ENCODE data around the gene HDAC8. TPM values are rescaled to one million over a fixed set of nuclear protein-coding genes. Genes with fewer than 3 reads are reported as not detected.

Gene HDAC8
- total and polyA plus RNA-seq, 2 donors (not counting 1 experiment from before 2014, with no cell fraction given), result 13.3 to 41.9 TPM

DNA sequence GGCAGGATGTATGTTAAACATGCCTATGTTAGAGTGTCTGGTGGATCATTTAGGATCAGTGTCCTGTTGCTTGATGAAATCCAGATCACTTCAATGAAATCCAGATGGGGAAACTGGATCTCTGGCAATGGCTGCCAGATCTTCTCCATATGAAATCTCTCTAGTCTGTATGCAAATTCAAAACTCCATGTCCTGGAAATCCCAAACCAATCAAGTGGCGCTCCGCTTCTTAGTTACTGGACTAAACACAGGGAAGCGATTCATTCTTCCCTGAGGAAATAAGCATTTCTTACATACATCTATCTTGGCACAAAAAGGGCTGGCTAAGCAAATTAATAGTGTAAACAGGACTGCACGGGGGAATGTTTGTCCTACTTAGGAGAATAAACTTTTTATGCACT is 94.9 kb downstream of the HDAC8 start:
- Histone ChIP-seq H3K27ac (ENCODE audit: low read length in 2 of 2) (no peak overlapping the region), H3K9ac (ENCODE audit: low read length) (no peak overlapping the region), H3K4me2 (replicated peaks; ENCODE audit: low read depth, low read length, poor library complexity, severe bottlenecking) (no peak overlapping the region), H3K9me3 (ENCODE audit: control extremely low read depth in 1 of 3, control insufficient read depth in 2 of 3, insufficient read depth in 1 of 3, low read length in 2 of 3) (no peaks in the 10 kb centered on the region), H3K4me1 (ENCODE audit: control insufficient read depth in 2 of 2, insufficient read depth in 2 of 2, low read length in 2 of 2) (no peaks in the 10 kb centered on the region), H2AFZ (ENCODE audit: insufficient read depth, low read depth, low read length, poor library complexity, severe bottlenecking) (no peak overlapping the region), H4K20me1 (ENCODE audit: control insufficient read depth, insufficient read depth, low read length, poor library complexity, severe bottlenecking) (no peaks in the 10 kb centered on the region), H3K4me3 (ENCODE audit: control extremely low read depth in 1 of 5, extremely low read depth in 1 of 5, insufficient read depth in 1 of 5, low read depth in 2 of 5, low read length in 4 of 5) (no peak overlapping the region), H3K27me3 (replicated peaks in 1 of 4; ENCODE audit: control extremely low read depth in 1 of 4, control insufficient read depth in 3 of 4, insufficient read depth in 4 of 4, low read length in 3 of 4) (no peaks in the 10 kb centered on the region), H3K79me2 (ENCODE audit: control insufficient read depth, insufficient read depth, low read length) (no peaks in the 10 kb centered on the region), H3K36me3 (replicated peaks in 1 of 2; ENCODE audit: control extremely low read depth in 1 of 2, control insufficient read depth in 1 of 2, extremely low read depth in 1 of 2, insufficient read depth in 2 of 2, low read length in 1 of 2) (peaks cover 0 to 2% of the 10 kb centered on the region in 2 experiments)
- Mint-ChIP-seq H3K27ac (no peak overlapping the region), H3K27me3 (no peaks in the 10 kb centered on the region), H3K4me3 (no peak overlapping the region), H3K4me1 (no peaks in the 10 kb centered on the region), H3K9me3 (ENCODE audit: insufficient read depth) (no peaks in the 10 kb centered on the region)
- ChIA-PET CTCF (no interaction called here), POLR2A (no interaction called here)
- no CpG with 5 or more reads among the region's 4 CpGs for WGBS (ENCODE audit: insufficient coverage)
- ATAC-seq (ENCODE audit: low read depth) (no peak), DNase-seq (no peak)
- TF ChIP-seq CTCF (IDR thresholded peaks at IDR 0.05) (no peak), EZH2 (IDR thresholded peaks at IDR 0.05; ENCODE audit: borderline replicate concordance, insufficient read depth, low read depth, low read length, poor library complexity, severe bottlenecking) (no peak)
- intact Hi-C loops (cut with micrococcal nuclease), result no loop called here

DNA sequence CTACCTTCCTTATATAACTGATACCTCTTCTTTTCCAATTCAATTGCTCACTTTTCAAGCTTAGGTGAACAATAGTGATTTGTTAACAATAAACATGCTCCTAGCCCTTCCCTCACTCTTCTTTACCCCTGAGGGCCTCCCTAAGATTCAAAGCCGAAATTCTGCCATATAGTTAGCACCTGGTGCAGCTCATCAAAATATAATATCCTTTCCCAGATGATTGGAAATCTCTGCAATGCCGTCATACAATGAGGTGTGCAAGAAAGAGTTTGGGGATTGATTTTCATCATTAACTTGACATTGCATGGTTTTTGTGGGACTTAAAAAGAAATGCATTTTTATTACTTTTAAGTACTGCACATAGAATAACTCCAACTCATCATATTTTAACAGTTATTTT is 95.3 kb downstream of the HDAC8 start:
- H3K4me1 Mint-ChIP-seq, result no peaks in the 10 kb centered on the region
- Histone ChIP-seq H3K4me2 (replicated peaks; ENCODE audit: low read depth, low read length, poor library complexity, severe bottlenecking) (no peak overlapping the region), H3K4me1 (ENCODE audit: control insufficient read depth in 2 of 2, insufficient read depth in 2 of 2, low read length in 2 of 2) (no peaks in the 10 kb centered on the region), H3K79me2 (ENCODE audit: control insufficient read depth, insufficient read depth, low read length) (no peaks in the 10 kb centered on the region), H3K36me3 (replicated peaks in 1 of 2; ENCODE audit: control extremely low read depth in 1 of 2, control insufficient read depth in 1 of 2, extremely low read depth in 1 of 2, insufficient read depth in 2 of 2, low read length in 1 of 2) (peaks cover 0 to 2% of the 10 kb centered on the region in 2 experiments), H3K27ac (ENCODE audit: low read length in 2 of 2) (no peak overlapping the region), H4K20me1 (ENCODE audit: control insufficient read depth, insufficient read depth, low read length, poor library complexity, severe bottlenecking) (no peaks in the 10 kb centered on the region), H2AFZ (ENCODE audit: insufficient read depth, low read depth, low read length, poor library complexity, severe bottlenecking) (no peak overlapping the region), H3K4me3 (ENCODE audit: control extremely low read depth in 1 of 5, extremely low read depth in 1 of 5, insufficient read depth in 1 of 5, low read depth in 2 of 5, low read length in 4 of 5) (no peak overlapping the region), H3K9ac (ENCODE audit: low read length) (no peak overlapping the region), H3K27me3 (replicated peaks in 1 of 4; ENCODE audit: control extremely low read depth in 1 of 4, control insufficient read depth in 3 of 4, insufficient read depth in 4 of 4, low read length in 3 of 4) (no peaks in the 10 kb centered on the region), H3K9me3 (ENCODE audit: control extremely low read depth in 1 of 3, control insufficient read depth in 2 of 3, insufficient read depth in 1 of 3, low read length in 2 of 3) (no peaks in the 10 kb centered on the region)
- H3K4me3 Mint-ChIP-seq, result no peak overlapping the region
- intact Hi-C loops (cut with micrococcal nuclease), result no loop called here
- no peaks in the 10 kb centered on the region for H3K27me3 Mint-ChIP-seq
- ATAC-seq (ENCODE audit: low read depth) (no peak), DNase-seq (no peak)
- no peaks in the 10 kb centered on the region for H3K9me3 Mint-ChIP-seq (ENCODE audit: insufficient read depth)
- POLR2A ChIA-PET, result no interaction called here
- no peak overlapping the region for H3K27ac Mint-ChIP-seq
- TF ChIP-seq EZH2 (IDR thresholded peaks at IDR 0.05; ENCODE audit: borderline replicate concordance, insufficient read depth, low read depth, low read length, poor library complexity, severe bottlenecking), result no peak
- TF ChIP-seq CTCF (IDR thresholded peaks at IDR 0.05), result no peak
- CTCF ChIA-PET, result no interaction called here
- no CpG with 5 or more reads among the region's 2 CpGs for WGBS (ENCODE audit: insufficient coverage)

Data from B cell (primary cell).